Natural killer cell (primary cell): ENCODE results near the gene RAP1GAP. TPM values are rescaled to one million over a fixed set of nuclear protein-coding genes. Genes with fewer than 3 reads are reported as not detected.

ENCODE experiments used
- ATAC-seq, 3 donors: fragments of 150-1000 bp in 2 of 3; fragments of 200-7000 bp in 1 of 3; cut with Tn5 transposase; 1 replicate in 1 of 3; 2 replicates in 2 of 3; pipeline ENCODE4 v1.10.0; 2021; ENCODE audit warnings: mild to moderate bottlenecking in 2 of 3, moderate library complexity in 2 of 3
- DNase-seq, 2 donors: peaks; one replicate each; pipeline versions ENCODE4 v3.0.0 to v3.0.0-alpha.2; 2013 to 2021; ENCODE audit warnings: mixed read lengths in 1 of 2
- H3K27ac ChIP-seq: one replicate; pipeline ENCODE4 v1.5.1; 2013; ENCODE audit warnings: mild to moderate bottlenecking, low read length
- H3K27me3 ChIP-seq: one replicate; pipeline ENCODE4 v1.6.1; 2013; ENCODE audit warnings: low read length; ENCODE audit not compliant: control insufficient read depth, insufficient read depth
- H3K36me3 ChIP-seq: one replicate; pipeline ENCODE4 v1.6.1; 2013; ENCODE audit warnings: low read length; ENCODE audit not compliant: control insufficient read depth, insufficient read depth
- H3K4me1 ChIP-seq: one replicate; pipeline ENCODE4 v1.6.1; 2013; ENCODE audit warnings: low read length; ENCODE audit not compliant: control insufficient read depth, insufficient read depth
- H3K4me3 ChIP-seq: one replicate; pipeline ENCODE4 v1.5.1; 2013; ENCODE audit warnings: low read length
- H3K9me3 ChIP-seq: one replicate; pipeline ENCODE4 v1.6.1; 2013; ENCODE audit warnings: low read length; ENCODE audit not compliant: control insufficient read depth, insufficient read depth
- H3K27ac Mint-ChIP-seq, 2 donors: one replicate each; pipeline ENCODE4 v1.8.0; 2022; ENCODE audit warnings: mild to moderate bottlenecking in 2 of 2, mixed read lengths in 2 of 2, moderate library complexity in 1 of 2
- H3K27me3 Mint-ChIP-seq, 2 donors: one replicate each; pipeline ENCODE4 v1.8.0; 2022; ENCODE audit warnings: low read depth in 2 of 2, mixed read lengths in 2 of 2
- H3K36me3 Mint-ChIP-seq: one replicate; pipeline ENCODE4 v1.8.0; 2022; ENCODE audit warnings: mixed read lengths
- H3K4me1 Mint-ChIP-seq, 2 donors: one replicate each; pipeline ENCODE4 v1.8.0; 2022; ENCODE audit warnings: mixed read lengths in 2 of 2
- H3K4me3 Mint-ChIP-seq: one replicate; pipeline ENCODE4 v1.8.0; 2022; ENCODE audit warnings: mild to moderate bottlenecking, moderate library complexity, mixed read lengths
- H3K9me3 Mint-ChIP-seq, 2 donors: one replicate each; pipeline ENCODE4 v1.8.0; 2022; ENCODE audit warnings: mixed read lengths in 2 of 2
- WGBS: methylation state at CpG from one replicate; pipeline ENCODE4 v1.1.7; 2013; ENCODE audit warnings: missing lambda C conversion rate; ENCODE audit not compliant: insufficient coverage; 5-methylcytosine and 5-hydroxymethylcytosine counted together
- intact Hi-C: fragments of 100-400 bp; cut with micrococcal nuclease; formaldehyde crosslinking; loops from one replicate; pipeline ENCODE4 v1.14.2; 2022
- total RNA-seq, 4 donors: library from RNA; stranded (reverse); fragments of 120-200 nt in 1 of 4; gene quantifications; one replicate each; pipeline versions ENCODE4 v1.2.3 to v1.2.4, GENCODE V29; 2013 to 2022
- TF ChIP-seq, protein P1 (sequence below): fragments of 200-600 bp; IDR thresholded peaks from one replicate; pipeline ENCODE4 v1.8.0; 2022; ENCODE audit warnings: antibody characterized with exemption

RAP1GAP gene
- total RNA-seq, 3 donors from 2014 or later (not counting 1 experiment from before 2014, with no cell fraction given) = 0.47 to 1.1 TPM; not detected in 1

DNA sequence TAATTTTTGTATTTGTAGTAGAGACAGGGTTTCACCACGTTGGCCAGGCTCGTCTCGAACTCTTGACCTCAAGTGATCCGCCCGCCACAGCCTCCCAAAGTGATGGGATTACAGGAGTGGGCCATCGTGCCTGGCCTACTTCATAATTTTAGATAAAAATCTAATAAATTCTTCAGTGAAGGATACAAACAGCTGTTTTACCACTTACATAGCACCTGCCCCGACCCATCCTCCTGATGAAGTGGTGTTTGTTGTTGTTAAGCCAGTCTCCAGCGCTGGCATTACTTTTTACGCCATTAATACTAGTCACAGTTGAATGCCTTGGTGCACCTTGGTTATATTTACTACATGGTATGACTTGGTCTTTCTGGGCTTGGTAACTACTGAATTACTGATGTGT lies 12.3 kb upstream of the RAP1GAP start:
- H3K36me3 Mint-ChIP-seq = peaks cover 27% of the 10 kb centered on the region
- Histone ChIP-seq H3K27ac (no peak overlapping the region), H3K36me3 (peaks cover 34% of the 10 kb centered on the region), H3K4me3 (no peak overlapping the region), H3K4me1 (no peaks in the 10 kb centered on the region), H3K9me3 (no peaks in the 10 kb centered on the region), H3K27me3 (no peaks in the 10 kb centered on the region)
- DNase-seq = no peak
- H3K9me3 Mint-ChIP-seq = no peaks in the 10 kb centered on the region
- no peak for ATAC-seq
- TF ChIP-seq, protein P1, sequence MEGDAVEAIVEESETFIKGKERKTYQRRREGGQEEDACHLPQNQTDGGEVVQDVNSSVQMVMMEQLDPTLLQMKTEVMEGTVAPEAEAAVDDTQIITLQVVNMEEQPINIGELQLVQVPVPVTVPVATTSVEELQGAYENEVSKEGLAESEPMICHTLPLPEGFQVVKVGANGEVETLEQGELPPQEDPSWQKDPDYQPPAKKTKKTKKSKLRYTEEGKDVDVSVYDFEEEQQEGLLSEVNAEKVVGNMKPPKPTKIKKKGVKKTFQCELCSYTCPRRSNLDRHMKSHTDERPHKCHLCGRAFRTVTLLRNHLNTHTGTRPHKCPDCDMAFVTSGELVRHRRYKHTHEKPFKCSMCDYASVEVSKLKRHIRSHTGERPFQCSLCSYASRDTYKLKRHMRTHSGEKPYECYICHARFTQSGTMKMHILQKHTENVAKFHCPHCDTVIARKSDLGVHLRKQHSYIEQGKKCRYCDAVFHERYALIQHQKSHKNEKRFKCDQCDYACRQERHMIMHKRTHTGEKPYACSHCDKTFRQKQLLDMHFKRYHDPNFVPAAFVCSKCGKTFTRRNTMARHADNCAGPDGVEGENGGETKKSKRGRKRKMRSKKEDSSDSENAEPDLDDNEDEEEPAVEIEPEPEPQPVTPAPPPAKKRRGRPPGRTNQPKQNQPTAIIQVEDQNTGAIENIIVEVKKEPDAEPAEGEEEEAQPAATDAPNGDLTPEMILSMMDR = no peak
- H3K4me1 Mint-ChIP-seq = no peaks in the 10 kb centered on the region
- WGBS = 96% methylated on average over 8 of the region's 9 CpGs
- no peak overlapping the region for H3K27ac Mint-ChIP-seq
- H3K27me3 Mint-ChIP-seq = no peaks in the 10 kb centered on the region
- H3K4me3 Mint-ChIP-seq = no peak overlapping the region
- intact Hi-C loops = no loop called here

DNA sequence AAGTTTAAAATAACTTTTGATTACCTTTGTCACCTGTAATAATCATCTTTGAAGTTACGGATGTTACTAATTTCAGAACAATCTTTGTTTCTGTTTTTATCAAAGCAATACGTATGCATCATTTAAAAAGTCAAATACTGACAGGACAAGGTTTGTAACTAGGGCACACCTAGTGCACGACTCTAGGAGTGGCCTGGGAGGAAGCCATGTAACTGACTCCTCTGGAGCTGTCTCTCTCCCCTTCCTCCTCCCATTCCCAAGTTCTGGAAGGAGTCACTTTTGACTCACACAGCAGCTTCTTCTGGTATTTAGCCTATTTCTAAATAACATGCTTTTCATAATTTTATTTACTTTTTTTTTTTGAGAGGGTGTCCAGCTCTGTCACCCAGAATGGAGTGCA lies 11.8 kb upstream of the RAP1GAP start:
- Mint-ChIP-seq H3K36me3 (peaks cover 22% of the 10 kb centered on the region), H3K9me3 (no peaks in the 10 kb centered on the region)

DNA sequence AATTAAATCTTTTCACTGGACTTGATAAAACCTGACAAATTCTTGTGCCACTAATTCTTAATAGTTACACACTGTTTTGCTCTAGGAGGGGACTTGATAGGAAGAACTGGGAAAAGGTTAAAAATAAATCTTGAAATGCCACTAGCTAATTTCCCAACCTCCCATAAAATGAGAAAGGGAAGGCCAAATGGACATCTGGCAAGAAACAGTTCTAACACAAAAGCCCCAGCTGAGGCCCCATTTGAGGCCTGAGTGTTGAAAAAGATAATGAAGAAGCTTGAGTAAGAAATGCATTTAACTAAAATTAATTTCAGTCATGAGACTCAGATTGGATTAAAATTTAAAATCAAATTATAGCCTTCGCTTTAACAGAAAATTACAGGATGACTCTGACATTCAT lies 11.2 kb upstream of the RAP1GAP start:
- H3K27ac Mint-ChIP-seq = no peak overlapping the region
- WGBS = no CpG with 5 or more reads among the region's 1 CpG
- TF ChIP-seq, protein P1 = no peak
- intact Hi-C loops = no loop called here
- peaks cover 16% of the 10 kb centered on the region for H3K36me3 Mint-ChIP-seq
- H3K27me3 ChIP-seq = no peaks in the 10 kb centered on the region
- H3K27ac ChIP-seq = no peak overlapping the region
- H3K36me3 ChIP-seq = peaks cover 28% of the 10 kb centered on the region
- H3K4me1 Mint-ChIP-seq = no peaks in the 10 kb centered on the region
- no peaks in the 10 kb centered on the region for H3K9me3 Mint-ChIP-seq
- no peaks in the 10 kb centered on the region for H3K9me3 ChIP-seq
- ATAC-seq (no peak), DNase-seq (no peak)
- H3K4me3 Mint-ChIP-seq = no peak overlapping the region
- no peaks in the 10 kb centered on the region for H3K27me3 Mint-ChIP-seq
- H3K4me3 ChIP-seq = no peak overlapping the region
- H3K4me1 ChIP-seq = no peaks in the 10 kb centered on the region

More for the DNA sequence above, 11.8 kb upstream of the RAP1GAP start:
- no peak overlapping the region for H3K27ac Mint-ChIP-seq
- no peak overlapping the region for H3K4me3 Mint-ChIP-seq
- H3K27me3 ChIP-seq = no peaks in the 10 kb centered on the region
- peaks cover 29% of the 10 kb centered on the region for H3K36me3 ChIP-seq
- intact Hi-C loops = no loop called here
- DNase-seq (no peak), ATAC-seq (no peak)
- H3K4me1 Mint-ChIP-seq = no peaks in the 10 kb centered on the region
- TF ChIP-seq, protein P1 = no peak
- no peak overlapping the region for H3K27ac ChIP-seq
- 79% methylated on average over 3 of the region's 3 CpGs for WGBS
- no peaks in the 10 kb centered on the region for H3K27me3 Mint-ChIP-seq
- no peak overlapping the region for H3K4me3 ChIP-seq
- no peaks in the 10 kb centered on the region for H3K9me3 ChIP-seq
- H3K4me1 ChIP-seq = no peaks in the 10 kb centered on the region

DNA sequence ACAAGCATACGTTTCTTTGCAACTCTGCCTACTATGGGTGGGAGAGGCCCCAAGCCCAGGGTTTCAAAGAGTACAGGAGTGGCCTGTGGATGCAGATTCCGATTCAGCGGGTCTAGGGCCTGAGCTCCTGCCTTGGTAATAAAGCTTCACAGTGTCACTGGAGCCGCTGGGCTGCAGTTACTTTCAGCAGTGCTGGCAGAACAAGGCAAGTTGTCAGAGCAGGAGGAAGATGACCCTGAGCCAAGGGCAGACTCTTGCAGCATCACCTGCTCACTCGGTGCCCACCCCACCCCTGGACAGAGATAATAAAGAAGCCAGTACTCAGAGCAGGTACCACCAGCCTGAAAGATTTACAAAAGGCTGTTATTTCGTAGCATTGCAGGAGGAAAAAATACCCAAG lies 8.0 kb upstream of the RAP1GAP start:
- Histone ChIP-seq H3K9me3 (no peaks in the 10 kb centered on the region), H3K27me3 (no peaks in the 10 kb centered on the region), H3K27ac (no peak overlapping the region), H3K4me3 (no peak overlapping the region), H3K36me3 (peaks cover 20% of the 10 kb centered on the region), H3K4me1 (no peaks in the 10 kb centered on the region)
- no peaks in the 10 kb centered on the region for H3K27me3 Mint-ChIP-seq
- no peak overlapping the region for H3K27ac Mint-ChIP-seq
- TF ChIP-seq, protein P1 = no peak
- ATAC-seq = no peak
- no peaks in the 10 kb centered on the region for H3K9me3 Mint-ChIP-seq
- intact Hi-C loops = no loop called here
- no peaks in the 10 kb centered on the region for H3K36me3 Mint-ChIP-seq
- no peak for DNase-seq
- 97% methylated on average over 6 of the region's 6 CpGs for WGBS
- no peaks in the 10 kb centered on the region for H3K4me1 Mint-ChIP-seq
- no peak overlapping the region for H3K4me3 Mint-ChIP-seq
